Esophagus squamous epithelium (tissue), 5 donors: ENCODE measurements around the gene FILIP1L. TPM values are rescaled to one million over a fixed set of nuclear protein-coding genes. Genes with fewer than 3 reads are reported as not detected.

Experiments used
- DNase-seq: peaks from one replicate; lab custom pipeline; 2025; lab: John Stamatoyannopoulos, UW
- H3K27ac ChIP-seq, 4 donors: fragments of 200-600 bp; sonication (generic); one replicate each; pipeline ENCODE4 v1.5.1; 2016 to 2019; ENCODE audit warnings: mild to moderate bottlenecking in 1 of 4
- H3K27me3 ChIP-seq, 4 donors: fragments of 200-600 bp; sonication (generic); 1 replicate in 3 of 4; 2 replicates in 1 of 4; pipeline versions ENCODE4 v1.5.1 to v1.6.0; 2017 to 2021; ENCODE audit warnings: antibody characterized with exemption in 1 of 4
- H3K36me3 ChIP-seq, 3 donors: fragments of 200-600 bp; sonication (generic); one replicate each; pipeline ENCODE4 v1.5.1; 2016 to 2019
- H3K4me1 ChIP-seq, 3 donors: fragments of 200-600 bp; sonication (generic); one replicate each; pipeline ENCODE4 v1.5.1; 2017 to 2019
- H3K4me3 ChIP-seq, 4 donors: fragments of 200-600 bp; sonication (generic); 1 replicate in 3 of 4; 2 replicates in 1 of 4; pipeline ENCODE4 v1.5.1; 2016 to 2019; ENCODE audit warnings: mild to moderate bottlenecking in 2 of 4, moderate library complexity in 1 of 4
- H3K9me3 ChIP-seq, 3 donors: fragments of 200-600 bp; sonication (generic); one replicate each; pipeline ENCODE4 v1.5.1; 2016 to 2019
- CTCF ChIP-seq, 6 experiments: fragments of 450-650 bp in 4 of 6; fragments of 200-600 bp in 2 of 6; sonication (generic) in 2 of 6; IDR thresholded peaks; one replicate each; pipeline ENCODE4 v1.5.1; 2016 to 2019; ENCODE audit warnings: antibody characterized with exemption in 6 of 6, mild to moderate bottlenecking in 4 of 6, moderate library complexity in 4 of 6
- POLR2A ChIP-seq, 4 donors: fragments of 450-650 bp; IDR thresholded peaks; one replicate each; pipeline ENCODE4 v1.6.1; 2017; ENCODE audit warnings: antibody characterized with exemption in 4 of 4, mild to moderate bottlenecking in 4 of 4, moderate library complexity in 3 of 4
- WGBS, 2 donors: methylation state at CpG; one replicate each; pipeline ENCODE4 v1.1.5; 2018; 5-methylcytosine and 5-hydroxymethylcytosine counted together
- intact Hi-C: fragments of 100-400 bp; cut with DNase I; formaldehyde crosslinking; loops from one replicate; pipeline ENCODE4 v1.15.0; 2022
- total RNA-seq, 4 donors: library from RNA; depleted of rRNA; stranded (reverse); fragments of >200 nt; gene quantifications; one replicate each; pipeline ENCODE4 v1.1.0, GENCODE V29; 2016
- donor health status: DM: yes; HTN: yes; CAD: no.

Gene FILIP1L
- total RNA-seq, 4 donors from 2014 or later: 2.5 to 23.5 (median 10.7) TPM

DNA sequence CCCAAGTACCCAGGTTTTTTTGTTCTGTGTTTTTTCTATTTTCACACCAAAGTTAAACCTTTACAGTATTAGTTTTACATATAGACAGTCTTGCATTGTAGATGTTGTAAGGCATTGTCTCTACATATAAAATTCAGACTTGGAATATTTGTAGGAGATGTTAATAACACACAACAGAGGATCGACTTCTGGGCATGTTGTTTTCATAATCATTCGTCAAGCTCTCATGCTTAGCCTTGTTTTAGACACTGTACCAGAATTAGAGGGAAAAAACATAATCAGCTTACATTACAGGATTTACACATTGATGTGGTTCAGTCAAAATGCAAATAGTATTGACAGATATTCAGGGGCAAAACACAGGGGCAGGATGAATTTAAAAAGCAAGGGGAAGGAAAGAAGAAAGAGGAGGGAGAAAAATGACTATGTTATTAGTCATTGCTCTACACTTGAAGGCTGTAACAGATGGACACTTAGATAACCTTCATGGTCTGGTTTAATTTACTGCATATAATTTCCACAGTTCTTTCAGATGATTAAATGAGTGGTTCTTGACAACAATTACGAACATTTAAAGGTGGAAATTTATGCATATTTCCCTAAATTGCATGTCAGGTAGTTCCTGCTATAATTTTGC is 289.2 kb downstream of the FILIP1L start:
- TF ChIP-seq CTCF (IDR thresholded peaks at IDR 0.05) (no peak), POLR2A (IDR thresholded peaks at IDR 0.05) (no peak)
- Histone ChIP-seq H3K4me1 (peaks cover 0 to 10% (median 0%) of the 10 kb centered on the region in 3 donors), H3K9me3 (no peaks in the 10 kb centered on the region), H3K27me3 (no peaks in the 10 kb centered on the region), H3K36me3 (no peaks in the 10 kb centered on the region), H3K4me3 (no peak overlapping the region), H3K27ac (no peak overlapping the region)
- DNase-seq: no peak
- intact Hi-C loops: no loop called here
- 46 to 57% methylated on average over 3 of the region's 3 CpGs for WGBS, 2 donors

- Histone ChIP-seq H3K36me3 (no peaks in the 10 kb centered on the region), H3K4me3 (no peak overlapping the region), H3K27ac (no peak overlapping the region), H3K9me3 (no peaks in the 10 kb centered on the region), H3K4me1 (peaks cover 0 to 18% (median 1%) of the 10 kb centered on the region in 3 donors), H3K27me3 (no peaks in the 10 kb centered on the region)
- intact Hi-C loops: no loop called here
- 69 to 78% methylated on average over 12 to 14 of the region's 14 CpGs for WGBS, 2 donors
- TF ChIP-seq CTCF (IDR thresholded peaks at IDR 0.05): no peak
- no peak for TF ChIP-seq POLR2A (IDR thresholded peaks at IDR 0.05)
- DNase-seq: no peak
These were observed 290.3 kb downstream of the FILIP1L start for GRCh38 chr3:99823723-99824711.

DNA sequence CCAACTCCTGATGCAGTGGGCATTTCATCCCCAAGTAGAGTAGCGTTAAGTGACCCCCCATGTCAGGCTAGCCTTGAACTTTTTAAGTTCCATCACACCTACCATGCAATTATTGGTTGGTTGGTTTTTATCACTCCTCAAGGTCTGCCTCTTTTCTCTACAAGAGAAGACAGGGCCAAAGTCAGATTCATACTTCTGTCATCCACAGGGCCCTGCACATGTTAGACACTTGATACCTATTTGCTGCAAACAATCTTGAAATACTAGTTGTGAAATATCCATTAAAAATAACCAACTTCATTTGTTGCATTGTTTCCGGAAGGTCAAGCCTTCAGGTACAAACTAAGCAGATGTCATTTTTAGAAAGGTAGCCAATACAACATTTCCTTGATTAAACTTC is 295.5 kb downstream of the FILIP1L start:
- intact Hi-C loops: no loop called here
- DNase-seq: no peak
- TF ChIP-seq CTCF (IDR thresholded peaks at IDR 0.05) (no peak), POLR2A (IDR thresholded peaks at IDR 0.05) (no peak)
- peaks cover 4 to 39% (median 10%) of the 10 kb centered on the region in 3 donors for H3K4me1 ChIP-seq
- no peaks in the 10 kb centered on the region for H3K27me3 ChIP-seq
- H3K36me3 ChIP-seq: no peaks in the 10 kb centered on the region
- 90% methylated on average over 2 of the region's 2 CpGs for WGBS, 2 donors
- no peaks in the 10 kb centered on the region for H3K9me3 ChIP-seq
- H3K27ac ChIP-seq: no peak overlapping the region
- peak overlapping the region in 1 of 4 donors; percentile 85 for H3K4me3 ChIP-seq

- intact Hi-C loops: no loop called here
- TF ChIP-seq CTCF (IDR thresholded peaks at IDR 0.05): peak in 4 of 6 experiments; percentile 11 to 51 (median 24)
- peak in 2 of 4 donors; percentile 49 to 63 for TF ChIP-seq POLR2A (IDR thresholded peaks at IDR 0.05)
- Histone ChIP-seq H3K4me1 (peaks cover 4 to 36% (median 10%) of the 10 kb centered on the region in 3 donors), H3K4me3 (peak within 1 kb of the TSS; percentile 66 to 85 (median 70)), H3K36me3 (no peaks in the 10 kb centered on the region), H3K9me3 (no peaks in the 10 kb centered on the region), H3K27ac (peak within 1 kb of the TSS; percentile 84 to 95 (median 89)), H3K27me3 (no peaks in the 10 kb centered on the region)
- 0 to 1% methylated on average over 28 to 49 of the region's 60 CpGs for WGBS, 2 donors
- peak; percentile 52 for DNase-seq
These were observed 296.7 kb downstream of the FILIP1L start, which contains the start of gene CMSS1 for GRCh38 chr3:99817437-99818240. CMSS1 (plus strand) TSS chr3:99817862.
